Fibroblast of skin of left quadriceps (primary cell): ENCODE measurements around the gene ZNHIT1.

Source experiments
- DNase-seq, 2 experiments: peaks; one replicate each; pipeline ENCODE4 v3.0.0-alpha.2; 2013; ENCODE audit warnings: low read depth in 2 of 2

The ZNHIT1 gene

DNA sequence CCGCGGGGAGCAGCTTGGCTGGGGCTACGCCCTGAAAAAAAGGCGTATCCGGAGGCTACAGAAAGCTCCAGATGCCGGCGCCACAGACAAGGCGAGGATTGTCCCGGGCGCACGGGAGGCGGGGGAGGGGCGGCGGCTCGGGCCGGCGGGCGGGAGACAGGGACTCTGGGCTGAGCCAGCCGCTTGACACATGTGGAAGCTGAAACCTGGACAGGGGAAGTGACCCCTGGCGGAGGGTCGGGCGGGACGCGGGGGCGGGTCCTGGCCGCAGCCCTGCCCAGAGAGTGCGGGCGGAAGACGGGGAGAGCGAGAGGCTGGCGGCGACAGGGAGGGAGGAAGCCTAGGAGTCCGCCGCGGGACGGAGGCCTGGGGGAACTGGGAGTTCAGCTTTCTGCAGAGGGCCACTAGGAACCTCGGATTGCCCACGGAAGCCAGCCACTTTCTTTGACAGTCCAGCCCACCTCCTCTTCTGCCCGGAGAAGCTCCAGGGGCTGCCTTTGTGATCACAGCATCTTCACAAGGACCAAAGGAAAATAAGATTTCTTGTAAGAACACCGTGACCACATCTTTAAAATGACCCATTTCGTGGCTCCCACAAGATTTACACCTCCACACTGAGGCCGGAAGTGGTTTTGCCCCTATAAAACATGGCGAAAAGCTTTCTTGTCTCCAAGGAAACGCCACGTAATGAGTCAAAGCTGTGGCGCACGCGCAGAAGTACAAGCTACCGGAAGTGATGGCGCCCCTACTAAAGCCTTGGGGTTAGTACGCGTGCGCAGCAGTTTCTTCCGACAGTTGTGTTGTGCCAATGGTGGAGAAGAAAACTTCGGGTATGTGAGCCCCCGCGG, at the start of gene ZNHIT1, which contains the start of gene PLOD3:
TSS of gene ZNHIT1 (plus strand) at position 778 of the 848 bp plus-strand sequence. CDS start at position 809, 31 bp downstream.
TSS of gene PLOD3 (minus strand) at position 194 of the 848 bp plus-strand sequence. CDS start 307 bp downstream, outside the sequence.
- peak; percentile 96 to 97 for DNase-seq

DNA sequence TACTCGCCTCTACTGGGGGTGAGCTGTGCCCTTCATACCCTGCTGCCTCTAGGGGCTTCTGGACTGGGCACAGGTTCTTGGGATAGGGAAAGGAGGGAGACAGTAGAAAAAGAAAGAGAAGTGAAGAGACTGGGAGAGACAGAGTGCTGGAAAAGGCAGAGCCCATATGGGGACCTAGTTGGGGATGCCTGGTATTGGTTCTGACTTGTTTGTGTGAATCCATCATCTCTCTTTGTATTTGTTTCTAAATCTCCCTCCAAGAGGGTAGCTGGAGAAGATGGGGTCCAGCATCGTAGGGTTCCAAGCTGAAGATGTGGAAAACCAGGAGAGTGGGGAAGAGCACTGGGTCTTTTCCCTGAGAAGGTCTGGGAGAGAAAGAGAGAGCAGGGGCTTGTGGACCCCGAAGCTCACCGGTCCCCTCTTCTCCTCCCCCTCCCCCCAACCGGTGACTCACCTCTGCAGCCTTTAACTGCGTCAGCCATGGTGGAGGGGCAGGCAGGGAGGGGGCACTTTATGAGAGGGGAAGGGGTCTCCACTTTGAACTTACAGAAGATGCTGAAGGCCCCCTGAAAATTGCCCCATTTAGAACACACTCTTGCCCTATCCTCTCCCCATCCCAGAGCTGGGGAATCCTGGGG, 49.4 kb upstream of the ZNHIT1 start:
- no peak for DNase-seq

DNA sequence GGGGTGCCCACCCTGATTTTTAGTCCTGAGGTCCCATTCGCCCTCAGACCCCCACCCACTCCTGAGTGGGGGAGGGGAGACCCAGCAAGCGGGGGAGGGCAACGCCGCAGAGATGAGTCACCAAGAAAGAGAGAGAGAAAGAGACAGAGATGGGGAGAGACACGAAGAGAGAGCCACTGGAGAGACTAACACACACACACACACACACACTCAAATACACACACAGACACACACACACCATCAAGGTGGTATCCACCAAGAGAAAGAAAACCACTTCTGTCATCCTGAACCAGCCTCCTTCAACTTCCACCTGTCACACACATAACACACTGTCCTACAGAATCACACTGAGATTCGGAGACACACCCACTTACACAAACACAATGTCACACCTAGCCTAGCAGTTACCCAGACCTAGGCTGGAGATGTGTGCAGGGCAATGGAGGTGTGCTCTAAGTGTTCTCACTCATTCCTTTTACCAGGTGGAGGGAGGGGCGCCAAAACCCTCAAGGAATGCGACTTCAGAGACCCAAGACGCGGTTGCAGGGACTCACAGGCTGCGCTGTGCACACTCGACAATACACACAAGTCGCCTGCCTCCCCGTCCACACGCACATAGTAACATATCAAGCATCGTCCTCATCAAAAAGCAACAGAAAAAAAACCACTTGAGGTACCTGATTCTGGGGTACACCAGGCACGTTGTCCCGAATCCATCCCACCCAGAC, 48.7 kb upstream of the ZNHIT1 start:
- no peak for DNase-seq

DNA sequence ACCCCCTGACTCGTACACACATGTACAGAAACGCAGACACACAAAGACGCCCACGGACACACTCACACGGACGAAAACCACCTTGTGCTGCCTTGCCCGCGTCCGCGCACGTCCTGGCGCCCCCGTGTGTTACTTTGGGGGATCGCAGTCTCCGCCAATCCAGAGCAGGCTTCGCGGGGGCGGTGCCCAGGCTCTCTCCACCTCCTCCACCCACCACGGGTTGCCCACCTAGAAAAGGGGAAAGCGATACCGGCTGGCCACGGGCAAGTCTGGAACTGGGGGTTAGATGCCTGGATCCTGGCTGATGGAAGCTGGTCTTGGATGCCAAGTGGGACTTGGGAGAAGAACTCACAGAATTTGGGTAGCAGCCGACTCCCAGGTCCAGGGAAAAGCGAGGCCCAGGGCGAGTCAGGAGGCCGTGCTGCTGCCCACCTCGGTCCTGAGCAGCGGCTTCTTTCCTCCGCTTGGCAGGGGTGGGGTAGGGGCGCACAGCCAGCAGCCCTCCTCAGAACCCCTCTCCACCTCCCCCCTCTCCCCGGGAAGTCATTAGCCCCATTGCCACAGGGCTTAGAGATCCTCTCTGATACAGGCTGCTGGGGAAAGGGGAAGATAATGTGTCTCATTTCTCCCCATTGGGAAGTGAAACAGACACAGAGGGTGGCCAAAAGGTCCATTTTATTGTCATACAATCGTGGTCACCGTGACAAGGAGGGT, 48.0 kb upstream of the ZNHIT1 start:
- no peak for DNase-seq

DNA sequence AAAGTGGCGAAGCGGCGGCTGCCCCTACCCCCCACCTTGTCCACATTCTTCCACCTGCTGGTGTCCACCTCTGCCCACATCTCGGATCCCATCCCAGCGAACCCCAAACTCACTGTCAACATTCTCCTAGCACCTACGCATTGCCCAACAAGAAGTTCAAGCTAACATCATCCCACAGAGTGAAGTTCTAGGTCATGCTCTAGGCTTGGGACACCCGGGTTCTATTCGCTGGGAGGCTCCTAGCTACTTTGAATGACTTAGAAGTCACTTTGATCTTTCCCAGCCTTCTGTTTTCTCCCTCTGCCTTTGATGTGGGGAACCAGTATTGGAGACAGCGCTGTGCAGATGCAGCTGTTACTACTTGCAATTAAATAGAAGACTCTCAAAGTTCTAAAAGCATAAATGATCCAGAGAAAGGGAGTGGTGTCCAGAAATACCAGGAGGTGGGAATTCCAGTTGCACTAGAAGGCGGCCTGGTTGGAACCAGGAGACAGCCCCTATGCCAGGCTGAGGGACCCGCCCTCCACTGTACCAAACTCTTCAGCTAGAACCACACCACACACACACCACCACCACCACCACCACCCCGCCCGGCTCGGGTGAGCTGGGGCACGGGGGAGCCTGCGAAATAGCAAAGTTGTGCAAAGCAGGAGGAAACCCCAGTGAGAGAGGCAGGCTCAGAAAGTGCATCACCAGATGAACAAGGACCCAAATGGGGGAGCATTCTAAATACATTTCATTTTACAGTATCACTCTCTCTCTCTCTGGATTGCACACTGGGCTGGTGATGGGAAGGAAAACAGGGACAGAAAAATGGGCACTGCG, 47.1 kb upstream of the ZNHIT1 start:
- no peak for DNase-seq

DNA sequence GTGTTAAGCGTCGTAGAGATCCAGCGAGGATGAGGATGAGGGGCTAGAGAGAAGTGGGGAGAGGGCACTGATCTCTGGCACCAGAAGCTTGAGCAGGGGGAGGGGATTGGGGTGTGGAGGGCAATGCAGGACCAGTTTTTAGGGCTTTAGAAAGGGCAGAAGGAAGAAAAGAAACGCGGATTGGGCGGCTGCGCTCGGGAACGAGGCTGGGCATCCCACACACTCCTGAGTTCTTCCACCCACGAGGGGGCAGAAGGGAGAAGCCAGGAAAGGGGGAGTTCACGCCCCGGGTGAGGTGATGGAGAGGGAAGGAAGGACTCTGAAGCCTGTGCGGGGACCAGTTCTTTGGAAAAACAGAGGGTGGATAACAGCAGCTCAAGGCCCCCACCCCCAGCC, 46.5 kb upstream of the ZNHIT1 start:
- DNase-seq = no peak

DNA sequence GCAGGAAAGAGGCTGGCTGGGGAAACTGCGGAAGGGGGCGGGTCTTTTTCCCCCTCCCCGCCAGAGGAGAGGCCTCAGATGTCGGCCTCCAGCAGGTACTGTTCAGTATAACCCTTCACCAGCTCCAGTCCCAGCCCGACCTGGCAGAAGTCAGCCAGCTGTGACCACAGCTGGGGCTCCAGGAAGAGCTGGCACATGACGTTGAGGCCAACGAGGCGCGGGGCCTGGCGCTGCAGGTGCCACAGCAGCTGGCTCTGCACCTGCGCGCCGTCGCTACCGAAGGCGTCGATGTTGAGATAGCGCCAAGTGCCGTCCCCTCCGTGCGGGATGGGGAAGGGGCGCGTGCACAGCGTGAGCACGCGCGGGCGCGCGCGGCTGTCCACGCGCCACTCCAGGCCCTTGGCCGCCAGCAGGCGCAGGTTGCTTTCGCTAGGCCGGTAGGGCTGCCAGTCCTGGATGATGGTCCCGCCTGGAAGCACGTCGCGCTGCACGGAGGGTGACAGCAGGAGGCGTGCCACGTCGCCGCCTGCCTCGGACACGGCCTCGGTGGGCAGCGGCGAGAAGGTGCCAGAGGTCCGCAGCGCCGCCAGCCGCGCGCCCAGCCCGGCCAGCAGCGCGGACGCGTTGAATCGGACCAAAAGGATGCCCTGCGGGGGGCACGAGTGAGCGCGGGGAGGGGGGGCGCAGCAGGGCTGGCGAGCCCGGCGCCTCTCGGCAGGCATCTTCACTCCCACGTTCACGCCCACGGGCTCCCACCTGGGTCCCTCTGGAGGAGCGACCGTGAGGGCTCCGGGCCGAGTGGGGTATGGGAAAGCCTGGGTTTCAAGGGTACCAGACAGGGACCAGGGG, 45.7 kb upstream of the ZNHIT1 start:
- no peak for DNase-seq

- DNase-seq = no peak
Observed at GRCh38 chr7:101172854-101173751, 44.9 kb upstream of the ZNHIT1 start.

DNA sequence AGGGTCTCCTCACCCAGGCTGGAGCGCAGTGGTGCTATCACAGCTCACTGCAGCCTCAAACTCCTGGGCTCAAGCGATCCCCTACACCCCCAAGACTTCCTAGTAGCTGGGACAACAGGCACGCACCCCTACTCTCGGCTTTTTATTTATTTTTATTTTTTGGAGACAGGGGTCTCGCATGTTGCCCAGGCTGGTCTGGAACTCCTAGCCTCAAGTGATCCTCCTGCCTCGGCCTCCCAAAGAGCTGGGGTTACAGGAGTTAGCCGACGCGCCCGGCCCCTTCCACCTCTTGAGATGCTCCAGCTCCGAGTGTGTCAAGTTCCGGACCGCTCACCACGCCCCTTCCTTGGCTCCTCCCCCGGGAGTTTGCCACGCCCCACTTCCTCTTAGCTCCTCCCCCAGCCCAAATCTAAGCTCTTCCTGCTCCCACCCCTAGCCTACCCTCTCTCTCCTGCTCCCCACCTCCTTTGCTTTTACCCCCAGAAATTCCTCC, 44.2 kb upstream of the ZNHIT1 start:
- DNase-seq = no peak

DNA sequence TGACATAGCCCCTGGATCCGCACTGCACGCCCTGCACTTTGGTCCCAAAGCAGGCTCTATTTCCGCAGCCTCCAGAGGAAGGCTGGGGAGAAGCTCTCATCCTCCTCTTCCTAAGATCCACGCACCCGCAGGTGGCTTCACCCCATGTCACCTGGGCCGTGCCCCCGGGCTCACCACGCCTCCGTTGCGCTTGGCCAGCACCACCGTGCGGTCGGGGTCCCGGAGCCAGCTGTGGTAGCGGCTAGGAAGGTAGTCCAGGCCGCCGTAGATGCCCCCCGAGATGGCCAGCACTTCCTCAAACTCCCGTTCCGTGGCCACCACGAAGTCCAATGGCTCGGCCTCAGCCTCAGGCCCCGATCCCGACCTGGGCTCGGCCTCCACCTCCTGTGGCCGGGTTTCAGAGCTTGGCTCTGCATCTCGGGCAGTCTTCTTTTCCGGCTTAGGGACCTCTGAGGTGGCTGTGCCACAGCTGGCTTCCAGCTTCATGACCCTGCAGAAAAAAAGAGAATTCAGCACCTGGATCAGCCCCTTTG, 43.6 kb upstream of the ZNHIT1 start:
- no peak for DNase-seq

DNA sequence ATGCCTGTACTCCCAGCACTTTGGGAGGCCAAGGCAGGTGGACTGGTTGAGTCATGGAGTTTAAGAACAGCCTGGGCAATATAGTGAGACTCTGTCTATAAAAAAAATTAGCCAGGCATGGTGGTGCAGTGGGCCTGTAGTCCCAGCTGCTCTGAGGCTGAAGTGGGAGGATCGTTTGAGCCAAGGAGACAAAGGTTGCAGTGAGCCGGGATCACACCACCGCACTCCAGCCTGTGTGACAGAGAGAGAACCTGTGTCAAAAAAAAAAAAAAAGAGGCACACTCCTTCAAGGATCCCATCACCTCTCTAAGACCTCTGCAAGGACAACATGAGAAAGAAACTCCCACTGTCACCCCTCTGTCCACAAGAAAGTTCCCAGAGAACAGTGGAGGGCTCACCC, 42.3 kb upstream of the ZNHIT1 start:
- DNase-seq = no peak

GRCh38 chr7:101177644-101178043, 40.3 kb upstream of the ZNHIT1 start:
- DNase-seq = no peak

DNA sequence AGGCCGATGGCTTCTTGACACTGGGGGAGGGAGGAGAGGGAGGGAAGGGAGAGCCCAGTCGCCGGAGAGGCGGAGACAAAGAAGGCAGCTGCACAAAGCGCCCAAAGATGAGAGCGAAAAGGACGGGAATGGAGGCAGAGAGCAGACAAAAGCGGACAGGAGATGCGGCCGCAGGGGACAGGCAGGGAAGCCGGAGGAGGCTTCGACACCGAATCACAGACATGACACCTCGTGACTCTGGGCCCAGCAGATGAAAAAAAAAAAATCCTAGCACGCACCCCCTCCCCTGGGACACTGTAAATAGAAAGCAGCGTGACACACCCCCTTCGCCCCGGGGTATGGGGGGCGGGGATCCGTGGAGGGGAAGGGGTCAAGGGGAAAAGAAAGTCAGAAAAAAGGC, 38.8 kb upstream of the ZNHIT1 start:
- DNase-seq = no peak

GRCh38 chr7:101179713-101180112, 38.3 kb upstream of the ZNHIT1 start:
- DNase-seq = no peak

GRCh38 chr7:101180130-101180755, 37.7 kb upstream of the ZNHIT1 start, which contains the start of gene NAT16:
TSS of gene NAT16 (minus strand) at chr7:101180293. CDS start at chr7:101174807, 5,486 bp downstream.
- no peak for DNase-seq

- DNase-seq = no peak
Observed at GRCh38 chr7:101185258-101185839, 32.6 kb upstream of the ZNHIT1 start.

GRCh38 chr7:101186194-101186593, 31.8 kb upstream of the ZNHIT1 start:
- DNase-seq = no peak
